OCI-LY7 (cell line): ENCODE measurements around the gene RPS24.

Source experiments
- EZH2phosphoT487 ChIP-seq: fragments of 200-600 bp; sonication (generic); IDR thresholded peaks from 2 replicates; pipeline ENCODE4 v1.6.1; 2018; ENCODE audit warnings: low read depth, borderline replicate concordance, mild to moderate bottlenecking, mixed run types, antibody characterized with exemption, low read length, moderate library complexity, mixed read lengths
- TF ChIP-seq, protein P1 (sequence below): fragments of 200-600 bp; sonication (generic); conservative IDR thresholded peaks from 2 replicates; pipeline ENCODE4 v1.5.1; 2014; ENCODE audit warnings: mild to moderate bottlenecking, antibody characterized with exemption, low read length, moderate library complexity, mixed read lengths

- TF ChIP-seq, protein P1, sequence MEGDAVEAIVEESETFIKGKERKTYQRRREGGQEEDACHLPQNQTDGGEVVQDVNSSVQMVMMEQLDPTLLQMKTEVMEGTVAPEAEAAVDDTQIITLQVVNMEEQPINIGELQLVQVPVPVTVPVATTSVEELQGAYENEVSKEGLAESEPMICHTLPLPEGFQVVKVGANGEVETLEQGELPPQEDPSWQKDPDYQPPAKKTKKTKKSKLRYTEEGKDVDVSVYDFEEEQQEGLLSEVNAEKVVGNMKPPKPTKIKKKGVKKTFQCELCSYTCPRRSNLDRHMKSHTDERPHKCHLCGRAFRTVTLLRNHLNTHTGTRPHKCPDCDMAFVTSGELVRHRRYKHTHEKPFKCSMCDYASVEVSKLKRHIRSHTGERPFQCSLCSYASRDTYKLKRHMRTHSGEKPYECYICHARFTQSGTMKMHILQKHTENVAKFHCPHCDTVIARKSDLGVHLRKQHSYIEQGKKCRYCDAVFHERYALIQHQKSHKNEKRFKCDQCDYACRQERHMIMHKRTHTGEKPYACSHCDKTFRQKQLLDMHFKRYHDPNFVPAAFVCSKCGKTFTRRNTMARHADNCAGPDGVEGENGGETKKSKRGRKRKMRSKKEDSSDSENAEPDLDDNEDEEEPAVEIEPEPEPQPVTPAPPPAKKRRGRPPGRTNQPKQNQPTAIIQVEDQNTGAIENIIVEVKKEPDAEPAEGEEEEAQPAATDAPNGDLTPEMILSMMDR: no peak
- no peak for TF ChIP-seq EZH2phosphoT487
Observed at GRCh38 chr10:78000956-78001472, 32.6 kb upstream of the RPS24 start.
